Measurements from ENCODE around the gene RXRA. TPM values are rescaled to one million over a fixed set of nuclear protein-coding genes. Genes with fewer than 3 reads are reported as not detected.

The RXRA gene
- total RNA-seq (2013; cell fraction: nucleolus; rRNA removed) = 23.7 and 25.5 TPM in 2 replicates
- total RNA-seq (2014; rRNA removed) (12.3 and 14.3 TPM in 2 replicates), total RNA-seq (2014; rRNA removed; fragmentation: Illumina TruSeq; extraction: Trizol) (2.9 and 3.4 TPM in 2 replicates), total RNA-seq (2021) (32.1 and 36.8 TPM in 2 replicates), polyA plus RNA-seq (2011; rRNA removed) (3.7 and 8.0 TPM in 2 replicates), polyA plus RNA-seq (2014; fragmentation: Illumina TruSeq; extraction: Trizol) (1.1 and 4.2 TPM in 2 replicates), polyA plus RNA-seq (2014; fragmentation: Nextera tagmentation; extraction: Ambion mirVana) (1 to 10 TPM in 1 of 2 experiments, under 1 TPM in 1; 0.89 to 2.9 TPM), polyA plus RNA-seq (2014; rRNA removed) (18.5 TPM in 2 replicates), polyA plus RNA-seq (2016; fragmentation: Nextera tagmentation; extraction: Ambion mirVana) (10 to 100 TPM; 24.1 to 28.3 TPM), polyA minus RNA-seq (2011; rRNA and poly(A)+ RNA removed) (7.2 and 23.3 TPM in 2 replicates), Bru-seq, nascent RNA (percentile 49 among the genes with signal in this experiment), BruChase-seq, experiment 1, labeled RNA remaining after a 6-hour chase (percentile 56 among the genes with signal in this experiment), BruChase-seq, experiment 2, labeled RNA remaining after a 2-hour chase (percentile 50 among the genes with signal in this experiment)
- polyA plus RNA-seq (2011; ENCODE audit: low read depth) = 7.1 TPM
- 17.2 and 20.7 TPM in 2 replicates for polyA plus RNA-seq (2011; cell fraction: cytosol; rRNA removed)
- polyA plus RNA-seq (2011; cell fraction: nucleus; rRNA removed) = 28.6 and 32.8 TPM in 2 replicates
- polyA plus RNA-seq (2012) = 19.3 and 28.5 TPM in 2 replicates
- 12.4 and 14.7 TPM in 2 replicates for polyA minus RNA-seq (2011; cell fraction: cytosol; rRNA and poly(A)+ RNA removed)
- 11.0 and 14.4 TPM in 2 replicates for polyA minus RNA-seq (2011; cell fraction: nucleus; rRNA and poly(A)+ RNA removed)
- long read RNA-seq, experiment 1, partial matches to known transcripts = 1 of 35 reads
- long read RNA-seq, experiment 1, other reads (novel, unspliced or antisense) = 34 of 35 reads
- long read RNA-seq, experiment 2, partial matches to known transcripts = 0 of 3 reads
- long read RNA-seq, experiment 2, other reads (novel, unspliced or antisense) = 3 of 3 reads

DNA sequence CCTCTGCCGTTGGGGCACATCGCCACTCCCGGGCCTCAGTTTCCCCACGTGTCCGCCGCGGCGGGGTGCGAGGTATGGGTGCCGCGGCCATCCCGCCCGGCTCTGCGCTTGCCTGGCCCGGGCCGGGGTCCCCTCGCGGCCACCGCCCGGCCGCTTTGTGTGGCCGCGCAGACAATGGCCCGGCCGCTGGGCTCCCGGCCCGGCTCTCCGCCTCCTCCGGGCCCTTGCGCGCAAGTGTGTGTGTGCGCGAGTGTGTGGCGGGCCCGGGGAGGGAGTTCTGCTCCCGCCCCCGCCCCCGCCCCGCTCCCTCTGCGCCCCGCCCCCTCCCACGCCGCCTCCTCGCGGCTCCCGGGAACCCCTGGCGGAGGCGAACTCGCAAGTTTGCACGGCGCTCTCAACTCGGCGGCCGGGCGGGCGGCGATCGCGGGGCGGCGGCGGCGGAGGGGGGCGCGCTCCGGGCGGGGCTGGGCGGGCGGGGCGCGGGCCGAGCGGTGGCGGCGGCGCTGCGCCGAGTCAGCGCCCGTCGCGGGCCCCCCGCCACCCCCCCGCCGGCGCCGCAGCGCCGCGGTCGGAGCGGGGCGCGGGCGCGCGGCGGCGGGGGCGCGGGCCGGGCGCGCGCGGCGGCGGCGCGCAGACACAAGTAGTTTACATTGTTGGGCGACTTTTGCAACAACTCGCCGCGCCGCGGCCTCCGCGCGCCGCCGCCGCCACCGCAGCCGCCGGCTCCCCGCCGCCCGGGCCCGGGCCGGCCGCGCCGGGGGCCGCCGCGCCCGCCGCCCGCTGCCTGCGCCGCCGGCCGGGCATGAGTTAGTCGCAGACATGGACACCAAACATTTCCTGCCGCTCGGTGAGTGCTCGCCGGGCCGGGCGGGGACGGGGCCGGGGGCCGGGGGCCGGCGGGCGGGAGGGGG is at the start of gene RXRA:
Gene RXRA (plus strand): TSS at position 643 of the 911 bp plus-strand sequence. CDS start 177 bp downstream, at position 820.
- Histone ChIP-seq H3K27me3 (replicated peaks in 1 of 2; ENCODE audit: control insufficient read depth in 2 of 2, insufficient read depth in 2 of 2, low read length in 1 of 2) (peaks cover 2 to 15% of the 10 kb centered on the region in 2 experiments), H3K4me3 (peak within 1 kb of the TSS; percentile 45; the same call in 1 of the 2 replicates), H3K79me2 (ENCODE audit: control insufficient read depth, insufficient read depth, low read length) (no peaks in the 10 kb centered on the region), H2AFZ (ENCODE audit: control insufficient read depth, low read depth, low read length) (no peak within 1 kb of the TSS), H3K27ac (ENCODE audit: control insufficient read depth, insufficient read depth) (no peak within 1 kb of the TSS), H3K4me1 (ENCODE audit: control insufficient read depth, insufficient read depth, low read length) (no peaks in the 10 kb centered on the region), H3K9ac (ENCODE audit: control insufficient read depth, insufficient read depth, low read length) (no peak within 1 kb of the TSS; the same call in 1 of the 2 replicates), H3K36me3 (ENCODE audit: control insufficient read depth in 2 of 2, insufficient read depth in 2 of 2, low read length in 1 of 2) (no peaks in the 10 kb centered on the region), H3K9me3 (replicated peaks; ENCODE audit: control insufficient read depth, insufficient read depth, low read length) (no peaks in the 10 kb centered on the region), H4K20me1 (ENCODE audit: control insufficient read depth, insufficient read depth) (no peaks in the 10 kb centered on the region), H3K4me2 (ENCODE audit: control insufficient read depth, insufficient read depth) (peak within 1 kb of the TSS; percentile 86)
- WGBS (ENCODE audit: insufficient coverage, insufficient replicate concordance, low lambda C conversion rate, missing lambda C conversion rate) = 1% methylated on average over 29 of the region's 156 CpGs
- RAD21 ChIA-PET (ENCODE audit: unreplicated experiment) = no interaction called here
- SMC1A ChIA-PET (ENCODE audit: uncharacterized antibody, unreplicated experiment) = no interaction called here
- CTCF ChIA-PET = no interaction called here
- no peak for DNase-seq (ENCODE audit: low read depth, low spot score)
- in situ Hi-C loops (cut with MboI) (no loop called here), intact Hi-C loops (cut with micrococcal nuclease; ENCODE audit: unreplicated experiment) (no loop called here)
- no TSS peak for BruUV-seq (replicated peaks)
- POLR2A ChIA-PET = no interaction called here
- FAIRE-seq = no peak
- ATAC-seq = peak; percentile 48
- TF ChIP-seq CREB1 (IDR thresholded peaks at IDR 0.05; ENCODE audit: low read depth) (no peak), TCF12 (IDR thresholded peaks at IDR 0.05; ENCODE audit: low read depth, low read length) (no peak), ZNF207 (IDR thresholded peaks at IDR 0.05; ENCODE audit: borderline replicate concordance) (no peak), BACH1 (IDR thresholded peaks at IDR 0.05; ENCODE audit: borderline replicate concordance) (no peak), ESRRA (IDR thresholded peaks at IDR 0.05; ENCODE audit: low read length) (no peak), ZZZ3 (IDR thresholded peaks at IDR 0.05; ENCODE audit: control insufficient read depth, insufficient read length, low read depth) (no peak), CBX3 (IDR thresholded peaks at IDR 0.05; ENCODE audit: borderline replicate concordance, low read depth) (no peak), IKZF2 (IDR thresholded peaks at IDR 0.05) (no peak), TBL1XR1 (IDR thresholded peaks at IDR 0.05; ENCODE audit: low read depth, low read length) (no peak), KLF5 (IDR thresholded peaks at IDR 0.05; ENCODE audit: partially characterized antibody) (no peak), WRNIP1 (IDR thresholded peaks at IDR 0.05; ENCODE audit: borderline replicate concordance, low read depth, low read length) (no peak), IKZF1 (conservative IDR thresholded peaks at IDR 0.05) (no peak), RB1 (IDR thresholded peaks at IDR 0.05; ENCODE audit: borderline replicate concordance) (no peak)
- TF ChIP-seq, protein P1, sequence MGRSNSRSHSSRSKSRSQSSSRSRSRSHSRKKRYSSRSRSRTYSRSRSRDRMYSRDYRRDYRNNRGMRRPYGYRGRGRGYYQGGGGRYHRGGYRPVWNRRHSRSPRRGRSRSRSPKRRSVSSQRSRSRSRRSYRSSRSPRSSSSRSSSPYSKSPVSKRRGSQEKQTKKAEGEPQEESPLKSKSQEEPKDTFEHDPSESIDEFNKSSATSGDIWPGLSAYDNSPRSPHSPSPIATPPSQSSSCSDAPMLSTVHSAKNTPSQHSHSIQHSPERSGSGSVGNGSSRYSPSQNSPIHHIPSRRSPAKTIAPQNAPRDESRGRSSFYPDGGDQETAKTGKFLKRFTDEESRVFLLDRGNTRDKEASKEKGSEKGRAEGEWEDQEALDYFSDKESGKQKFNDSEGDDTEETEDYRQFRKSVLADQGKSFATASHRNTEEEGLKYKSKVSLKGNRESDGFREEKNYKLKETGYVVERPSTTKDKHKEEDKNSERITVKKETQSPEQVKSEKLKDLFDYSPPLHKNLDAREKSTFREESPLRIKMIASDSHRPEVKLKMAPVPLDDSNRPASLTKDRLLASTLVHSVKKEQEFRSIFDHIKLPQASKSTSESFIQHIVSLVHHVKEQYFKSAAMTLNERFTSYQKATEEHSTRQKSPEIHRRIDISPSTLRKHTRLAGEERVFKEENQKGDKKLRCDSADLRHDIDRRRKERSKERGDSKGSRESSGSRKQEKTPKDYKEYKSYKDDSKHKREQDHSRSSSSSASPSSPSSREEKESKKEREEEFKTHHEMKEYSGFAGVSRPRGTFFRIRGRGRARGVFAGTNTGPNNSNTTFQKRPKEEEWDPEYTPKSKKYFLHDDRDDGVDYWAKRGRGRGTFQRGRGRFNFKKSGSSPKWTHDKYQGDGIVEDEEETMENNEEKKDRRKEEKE (IDR thresholded peaks at IDR 0.05) = no peak
- TF ChIP-seq, protein P2, sequence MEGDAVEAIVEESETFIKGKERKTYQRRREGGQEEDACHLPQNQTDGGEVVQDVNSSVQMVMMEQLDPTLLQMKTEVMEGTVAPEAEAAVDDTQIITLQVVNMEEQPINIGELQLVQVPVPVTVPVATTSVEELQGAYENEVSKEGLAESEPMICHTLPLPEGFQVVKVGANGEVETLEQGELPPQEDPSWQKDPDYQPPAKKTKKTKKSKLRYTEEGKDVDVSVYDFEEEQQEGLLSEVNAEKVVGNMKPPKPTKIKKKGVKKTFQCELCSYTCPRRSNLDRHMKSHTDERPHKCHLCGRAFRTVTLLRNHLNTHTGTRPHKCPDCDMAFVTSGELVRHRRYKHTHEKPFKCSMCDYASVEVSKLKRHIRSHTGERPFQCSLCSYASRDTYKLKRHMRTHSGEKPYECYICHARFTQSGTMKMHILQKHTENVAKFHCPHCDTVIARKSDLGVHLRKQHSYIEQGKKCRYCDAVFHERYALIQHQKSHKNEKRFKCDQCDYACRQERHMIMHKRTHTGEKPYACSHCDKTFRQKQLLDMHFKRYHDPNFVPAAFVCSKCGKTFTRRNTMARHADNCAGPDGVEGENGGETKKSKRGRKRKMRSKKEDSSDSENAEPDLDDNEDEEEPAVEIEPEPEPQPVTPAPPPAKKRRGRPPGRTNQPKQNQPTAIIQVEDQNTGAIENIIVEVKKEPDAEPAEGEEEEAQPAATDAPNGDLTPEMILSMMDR (IDR thresholded peaks at IDR 0.05 in 2 of 3, conservative IDR thresholded peaks at IDR 0.05 in 1 of 3; ENCODE audit: control insufficient read depth in 2 of 3, extremely low read depth in 1 of 3, insufficient read depth in 1 of 3, low read depth in 3 of 3, low read length in 3 of 3) = 0 out of 6 replicates have a peak, but pooled peaks of 1 of the 3 experiments have one; percentile 1

Data from GM12878 (cell line).